GM12872 (cell line): ENCODE data around the gene KLHDC10.

Source experiments
- CTCF ChIP-seq: IDR thresholded peaks from 3 replicates; pipeline ENCODE4 v1.5.1; 2011; ENCODE audit warnings: low read depth, mild to moderate bottlenecking, low read length, moderate library complexity; ENCODE audit not compliant: insufficient read depth

KLHDC10 gene

GRCh38 chr7:130070861-130071622, 708 bp downstream of the KLHDC10 start:
- TF ChIP-seq CTCF: no peak

GRCh38 chr7:130071701-130072622, 1.6 kb downstream of the KLHDC10 start:
- TF ChIP-seq CTCF: peak; percentile 91

- no peak for TF ChIP-seq CTCF
Measured at GRCh38 chr7:130079846-130080394, 9.6 kb downstream of the KLHDC10 start.

GRCh38 chr7:130084037-130084875, 13.9 kb downstream of the KLHDC10 start:
- peak; percentile 39; the same call in 1 of the 3 replicates for TF ChIP-seq CTCF

GRCh38 chr7:130086938-130087337, 16.6 kb downstream of the KLHDC10 start:
- TF ChIP-seq CTCF: no peak

- no peak for TF ChIP-seq CTCF
Measured at GRCh38 chr7:130087364-130087763, 17.0 kb downstream of the KLHDC10 start.
